ENCODE measurements around the gene TRERF1.
"Not testable (repeated sequence)": the region's sequence is repeated elsewhere in the genome, so short reads cannot be mapped to it uniquely, and the experiment has no call there.

Gene TRERF1

GRCh38 chr6:42471714-42472113, 20.0 kb upstream of the TRERF1 start:
- H3K4me3 ChIP-seq (ENCODE audit: low read depth, low read length) = no peak overlapping the region
- TF ChIP-seq, protein P1, sequence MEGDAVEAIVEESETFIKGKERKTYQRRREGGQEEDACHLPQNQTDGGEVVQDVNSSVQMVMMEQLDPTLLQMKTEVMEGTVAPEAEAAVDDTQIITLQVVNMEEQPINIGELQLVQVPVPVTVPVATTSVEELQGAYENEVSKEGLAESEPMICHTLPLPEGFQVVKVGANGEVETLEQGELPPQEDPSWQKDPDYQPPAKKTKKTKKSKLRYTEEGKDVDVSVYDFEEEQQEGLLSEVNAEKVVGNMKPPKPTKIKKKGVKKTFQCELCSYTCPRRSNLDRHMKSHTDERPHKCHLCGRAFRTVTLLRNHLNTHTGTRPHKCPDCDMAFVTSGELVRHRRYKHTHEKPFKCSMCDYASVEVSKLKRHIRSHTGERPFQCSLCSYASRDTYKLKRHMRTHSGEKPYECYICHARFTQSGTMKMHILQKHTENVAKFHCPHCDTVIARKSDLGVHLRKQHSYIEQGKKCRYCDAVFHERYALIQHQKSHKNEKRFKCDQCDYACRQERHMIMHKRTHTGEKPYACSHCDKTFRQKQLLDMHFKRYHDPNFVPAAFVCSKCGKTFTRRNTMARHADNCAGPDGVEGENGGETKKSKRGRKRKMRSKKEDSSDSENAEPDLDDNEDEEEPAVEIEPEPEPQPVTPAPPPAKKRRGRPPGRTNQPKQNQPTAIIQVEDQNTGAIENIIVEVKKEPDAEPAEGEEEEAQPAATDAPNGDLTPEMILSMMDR (IDR thresholded peaks at IDR 0.05; ENCODE audit: low read depth, low read length, missing control alignments) = no peak
- in situ Hi-C loops (cut with HindIII; ENCODE audit: low sequenced_read_pairs) = no loop called here
- no peak for DNase-seq (ENCODE audit: low read depth)

DNA sequence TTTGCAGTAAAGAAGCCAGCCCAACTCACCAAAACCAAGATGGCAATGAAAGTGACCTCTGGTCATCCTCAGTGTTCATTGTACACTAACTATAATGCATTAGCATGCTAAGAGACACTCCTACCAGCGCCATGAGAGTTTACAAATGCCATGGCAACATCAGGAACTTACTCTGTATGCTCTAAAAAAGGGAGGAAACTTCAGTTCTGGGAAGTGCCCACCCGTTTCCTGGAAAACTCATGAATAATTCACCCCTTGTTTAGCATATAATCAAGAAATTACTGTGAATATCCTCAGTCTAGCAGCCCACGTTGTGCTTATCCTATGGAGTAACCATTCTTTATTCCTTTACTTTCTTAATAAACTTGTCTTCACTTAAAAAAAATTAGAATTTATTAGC, 19.4 kb upstream of the TRERF1 start:
- in situ Hi-C loops (cut with HindIII; ENCODE audit: low sequenced_read_pairs) = no loop called here
- no peak for DNase-seq (ENCODE audit: low read depth)
- no peak overlapping the region for H3K4me3 ChIP-seq (ENCODE audit: low read depth, low read length)
- TF ChIP-seq, protein P1 (IDR thresholded peaks at IDR 0.05; ENCODE audit: low read depth, low read length, missing control alignments) = no peak

GRCh38 chr6:42468273-42468672, 16.5 kb upstream of the TRERF1 start:
- no peak for DNase-seq (ENCODE audit: low read depth)
- in situ Hi-C loops (cut with HindIII; ENCODE audit: low sequenced_read_pairs) = no loop called here
- no peak overlapping the region for H3K4me3 ChIP-seq (ENCODE audit: low read depth, low read length)
- TF ChIP-seq, protein P1 (IDR thresholded peaks at IDR 0.05; ENCODE audit: low read depth, low read length, missing control alignments) = no peak

GRCh38 chr6:42467651-42468050, 15.9 kb upstream of the TRERF1 start:
- no peak overlapping the region for H3K4me3 ChIP-seq (ENCODE audit: low read depth, low read length)
- in situ Hi-C loops (cut with HindIII; ENCODE audit: low sequenced_read_pairs) = no loop called here
- no peak for DNase-seq (ENCODE audit: low read depth)
- TF ChIP-seq, protein P1 (IDR thresholded peaks at IDR 0.05; ENCODE audit: low read depth, low read length, missing control alignments) = no peak

GRCh38 chr6:42466470-42466869, 14.7 kb upstream of the TRERF1 start:
- in situ Hi-C loops (cut with HindIII; ENCODE audit: low sequenced_read_pairs); H3K4me3 ChIP-seq (ENCODE audit: low read depth, low read length); DNase-seq (ENCODE audit: low read depth): not testable (repeated sequence)

GRCh38 chr6:42462474-42462972, 10.8 kb upstream of the TRERF1 start:
- TF ChIP-seq, protein P1 (IDR thresholded peaks at IDR 0.05; ENCODE audit: low read depth, low read length, missing control alignments) = no peak
- in situ Hi-C loops (cut with HindIII; ENCODE audit: low sequenced_read_pairs) = no loop called here
- H3K4me3 ChIP-seq (ENCODE audit: low read depth, low read length) = no peak overlapping the region
- DNase-seq (ENCODE audit: low read depth) = no peak

- H3K4me3 ChIP-seq (ENCODE audit: low read depth, low read length) = no peak overlapping the region
- DNase-seq (ENCODE audit: low read depth) = no peak
- TF ChIP-seq, protein P1 (IDR thresholded peaks at IDR 0.05; ENCODE audit: low read depth, low read length, missing control alignments) = no peak
- in situ Hi-C loops (cut with HindIII; ENCODE audit: low sequenced_read_pairs) = no loop called here
These were observed 9.2 kb upstream of the TRERF1 start for GRCh38 chr6:42460883-42461282.
